ENCODE results near the gene PLAC1.

The PLAC1 gene

DNA sequence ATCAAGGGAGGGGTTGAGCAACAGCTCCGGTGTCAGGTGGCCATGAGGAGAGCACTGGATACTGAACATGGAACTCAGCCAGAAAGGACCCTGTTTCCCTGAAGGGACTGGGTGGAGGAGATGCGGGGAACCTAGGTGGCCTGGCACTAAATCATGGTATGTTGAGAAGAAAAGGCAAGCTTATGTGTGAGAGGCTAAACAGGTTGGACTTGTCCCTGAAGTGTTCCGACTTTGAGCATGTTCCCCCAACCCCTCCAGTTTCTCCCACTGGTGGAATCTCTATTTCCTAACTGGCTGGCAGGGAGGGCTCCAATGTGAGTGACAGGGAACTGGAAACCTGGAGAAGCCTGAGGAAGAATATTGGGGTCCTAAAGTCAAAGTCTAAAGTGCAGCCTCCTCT is 69.5 kb downstream of the PLAC1 start:
- ATAC-seq (no peak), DNase-seq (no peak)

DNA sequence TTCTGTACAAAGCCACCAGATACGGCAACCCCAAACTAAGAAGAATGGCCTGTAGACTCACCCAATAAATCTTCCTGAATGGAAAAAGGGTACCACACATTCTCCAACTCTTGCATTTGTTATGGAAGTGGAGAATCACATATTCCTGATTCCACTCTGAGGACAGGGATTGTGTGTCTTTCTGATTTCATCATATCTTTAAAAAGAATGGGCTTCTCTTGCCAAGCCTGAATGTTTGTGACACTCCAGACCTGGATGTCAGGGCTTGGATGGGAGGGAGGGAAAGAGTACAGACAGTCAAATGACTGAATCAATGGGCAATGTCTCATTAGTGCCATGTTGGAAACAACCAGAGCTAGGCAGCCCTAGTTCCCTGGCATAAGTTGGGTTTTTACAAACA is 77.4 kb downstream of the PLAC1 start:
- no peak for ATAC-seq
- no peak for DNase-seq

DNA sequence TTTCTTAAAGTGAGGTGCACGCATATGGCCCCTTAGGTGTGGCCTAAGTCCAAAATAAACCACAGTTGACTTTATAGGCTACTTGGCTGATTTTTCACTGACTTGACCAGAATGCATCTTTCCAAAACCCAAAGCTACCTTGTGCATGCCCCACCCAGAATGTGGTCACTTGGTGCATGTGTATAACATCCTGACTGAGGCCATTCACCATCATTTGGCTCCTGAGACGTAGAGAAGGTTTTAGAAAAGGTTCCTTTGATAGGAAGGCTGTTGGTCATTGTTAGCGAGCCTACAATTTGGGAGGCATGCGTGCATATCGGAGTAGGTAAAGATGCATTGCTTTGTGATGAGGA is 84.6 kb downstream of the PLAC1 start:
- ATAC-seq (no peak), DNase-seq (no peak)

DNA sequence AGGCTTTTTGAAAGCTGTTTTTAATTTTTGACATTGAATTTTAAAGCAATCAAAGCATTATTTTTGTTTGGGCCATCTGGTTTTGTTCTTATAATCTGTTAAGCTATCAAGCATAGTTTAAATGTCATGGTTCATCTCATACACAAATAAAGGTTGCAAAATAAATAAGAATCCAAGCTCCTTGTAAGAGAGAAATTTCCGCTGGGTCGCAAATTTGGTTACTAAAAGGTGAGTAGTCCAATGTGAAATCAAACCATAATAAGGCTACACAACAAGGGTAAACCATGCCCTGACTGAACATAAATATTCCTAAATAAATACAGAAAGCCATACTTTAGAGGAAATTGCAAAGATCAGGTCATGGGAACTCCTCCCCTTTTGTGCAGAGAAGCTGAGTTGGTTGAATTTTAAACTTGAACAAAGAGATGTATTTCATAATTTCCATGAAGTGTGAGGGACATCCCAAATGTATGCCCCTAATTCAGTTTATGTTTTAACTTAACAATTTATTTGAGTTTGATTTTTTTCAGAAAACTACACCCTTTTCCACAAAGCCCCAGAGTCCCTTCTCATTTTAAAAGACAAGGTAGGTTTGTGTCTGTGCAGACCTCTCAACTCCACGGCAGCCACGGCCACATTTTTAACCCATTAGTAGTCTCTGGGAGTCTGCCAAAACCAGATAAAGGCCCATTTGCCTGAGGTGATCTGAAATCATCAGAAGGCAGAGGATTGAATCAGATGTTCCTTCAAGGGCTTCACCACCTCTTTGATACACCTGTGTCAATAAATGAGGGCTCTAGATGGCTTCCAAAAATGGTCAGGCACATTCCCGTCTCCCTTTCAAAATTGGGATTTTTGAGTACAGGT is 85.2 kb downstream of the PLAC1 start:
- DNase-seq: no peak
- no peak for ATAC-seq

DNA sequence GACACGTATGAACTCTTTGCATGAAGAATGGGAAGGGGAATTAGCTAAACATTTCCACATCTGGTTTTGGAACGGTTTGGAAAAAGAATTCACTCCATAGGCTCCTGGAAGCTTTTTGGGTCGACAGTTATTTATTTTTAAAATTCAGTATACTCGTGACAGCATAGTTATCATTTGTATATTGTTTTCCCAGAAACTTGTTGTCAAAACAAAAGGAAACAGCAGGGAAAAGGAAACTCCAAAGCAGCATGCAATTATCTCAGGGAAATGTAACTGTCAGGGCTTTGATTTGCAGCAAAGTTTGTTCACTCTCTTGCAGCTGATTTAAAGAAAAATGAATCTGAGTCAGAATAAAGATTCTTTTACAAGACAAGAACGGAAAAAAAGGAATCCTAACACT is 86.5 kb downstream of the PLAC1 start:
- ATAC-seq (no peak), DNase-seq (no peak)

DNA sequence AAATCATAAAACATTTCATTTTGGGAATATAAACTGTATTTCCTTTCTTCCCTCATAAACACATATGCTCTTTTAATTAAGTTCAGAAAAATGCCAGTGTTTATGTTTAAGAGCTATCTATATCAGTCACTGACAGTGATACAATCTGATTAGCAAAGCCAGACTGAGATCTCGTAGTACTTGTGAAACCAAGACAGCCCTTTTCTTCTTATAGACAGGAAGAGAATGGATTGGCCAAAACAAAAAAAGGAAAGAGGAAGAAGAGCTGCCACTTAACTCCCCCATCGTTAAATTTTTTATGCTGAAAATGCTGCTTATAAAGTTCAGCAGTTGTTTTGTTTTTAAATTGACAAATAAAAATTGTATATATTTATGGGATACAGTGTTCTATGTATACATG is 87.4 kb downstream of the PLAC1 start:
- no peak for DNase-seq
- no peak for ATAC-seq

DNA sequence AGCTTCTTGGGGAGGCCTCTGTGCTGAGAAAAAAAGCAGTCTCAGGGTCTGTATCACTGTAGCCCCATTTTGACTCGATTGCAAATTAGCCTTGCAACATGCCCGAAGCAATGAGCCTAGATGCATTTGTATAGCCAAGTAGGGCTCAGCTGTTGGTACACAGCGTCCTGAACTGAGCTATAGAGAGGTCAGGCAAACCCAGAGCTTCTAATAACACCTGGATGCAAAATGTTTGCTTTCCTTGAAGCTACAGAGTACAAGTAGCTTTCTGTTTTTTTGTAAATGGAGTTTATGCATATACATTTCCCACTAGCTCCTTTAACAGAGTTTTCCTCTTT is 87.8 kb downstream of the PLAC1 start:
- no peak for DNase-seq
- no peak for ATAC-seq

DNA sequence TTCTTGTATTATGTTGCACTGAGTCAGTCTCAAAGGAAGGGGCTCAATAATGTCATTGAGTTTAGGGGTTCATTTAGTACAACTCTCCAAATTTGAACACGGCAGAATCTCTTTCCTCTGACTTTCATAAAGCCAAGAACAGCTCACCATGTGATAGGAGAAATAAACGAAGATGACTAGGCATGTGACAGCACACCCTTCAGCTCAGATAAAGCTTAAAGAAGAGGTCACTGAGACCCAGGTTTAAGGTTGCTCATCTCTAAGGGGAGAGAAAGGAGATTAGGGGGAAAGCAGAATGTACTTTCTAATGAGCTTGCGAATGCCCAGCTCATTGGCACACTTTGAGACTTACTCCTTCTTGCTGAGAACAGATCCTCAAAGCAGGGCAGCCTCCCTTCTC is 89.0 kb downstream of the PLAC1 start:
- DNase-seq: no peak
- no peak for ATAC-seq

DNA sequence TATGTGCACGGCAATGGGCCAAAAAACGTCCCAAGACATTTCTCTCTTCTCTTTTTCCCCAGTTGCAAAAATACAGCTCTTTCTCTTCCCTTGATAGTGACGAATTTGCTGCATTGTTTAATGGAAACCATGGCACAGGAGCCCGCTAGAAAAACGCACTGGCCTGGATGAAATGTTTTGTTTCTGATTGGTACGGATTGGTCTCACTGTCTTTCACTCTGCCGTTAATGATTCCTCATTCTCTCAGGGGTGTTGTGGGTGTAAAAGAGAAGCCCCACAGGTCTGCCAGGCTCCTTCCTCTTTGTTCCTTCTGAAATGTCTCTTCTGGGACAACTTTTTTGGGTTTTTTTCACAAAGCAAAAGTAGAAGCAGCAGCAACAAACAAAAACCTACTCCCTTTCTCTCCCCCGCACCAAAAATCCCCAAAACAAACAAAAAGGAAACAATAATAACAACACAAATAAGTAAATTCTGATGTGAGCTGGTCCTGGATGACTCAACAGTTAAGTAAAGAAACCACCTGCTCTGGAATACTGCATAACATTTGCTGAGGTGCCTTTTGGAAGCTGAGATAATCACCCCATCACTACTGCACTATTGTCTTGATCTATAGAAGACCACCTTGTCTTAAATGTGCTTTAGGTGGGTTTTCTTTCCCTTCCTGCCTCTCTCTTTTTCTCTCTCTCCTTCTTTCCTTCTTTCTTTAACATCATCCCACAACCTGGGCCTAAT is 89.8 kb downstream of the PLAC1 start:
- ATAC-seq (no peak), DNase-seq (no peak)

DNA sequence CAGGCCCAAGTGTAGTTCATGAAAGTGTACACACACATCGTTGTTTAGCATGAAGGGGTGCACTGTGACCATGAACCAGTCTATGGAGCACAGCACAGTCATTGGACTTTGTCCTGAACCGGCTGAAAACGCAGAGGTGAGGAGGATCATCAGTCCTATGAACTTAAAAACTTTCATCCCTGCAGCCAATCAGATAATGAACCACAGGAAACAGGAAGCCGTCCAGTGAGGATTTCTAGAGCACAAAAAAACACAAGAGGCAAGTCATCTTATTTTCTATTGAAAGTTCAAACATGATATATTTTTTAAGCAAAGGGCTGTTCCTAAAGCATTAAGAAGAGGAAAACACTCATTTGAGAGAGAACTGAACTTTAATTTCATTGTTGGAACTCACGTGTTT is 91.8 kb downstream of the PLAC1 start:
- DNase-seq (no peak), ATAC-seq (no peak)

DNA sequence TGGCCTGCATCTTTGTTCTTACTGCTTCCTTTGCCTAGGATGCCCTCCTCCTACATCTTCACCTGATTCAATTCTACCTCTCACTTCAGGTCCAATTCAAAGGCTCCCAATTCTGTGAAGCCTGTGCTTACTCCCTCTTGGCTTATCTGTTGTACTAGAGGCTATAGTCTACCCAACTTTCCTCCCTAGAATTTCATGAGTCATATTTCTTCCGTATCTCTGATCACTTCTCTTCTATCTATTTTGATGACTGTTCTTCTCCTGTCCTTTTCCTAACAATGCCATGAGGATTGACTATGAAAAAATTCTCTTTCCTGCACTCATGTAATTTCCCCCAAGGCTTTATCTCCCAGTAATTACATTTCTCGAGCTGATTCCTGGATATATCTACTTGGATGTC is 96.3 kb downstream of the PLAC1 start:
- ATAC-seq (no peak), DNase-seq (no peak)

DNA sequence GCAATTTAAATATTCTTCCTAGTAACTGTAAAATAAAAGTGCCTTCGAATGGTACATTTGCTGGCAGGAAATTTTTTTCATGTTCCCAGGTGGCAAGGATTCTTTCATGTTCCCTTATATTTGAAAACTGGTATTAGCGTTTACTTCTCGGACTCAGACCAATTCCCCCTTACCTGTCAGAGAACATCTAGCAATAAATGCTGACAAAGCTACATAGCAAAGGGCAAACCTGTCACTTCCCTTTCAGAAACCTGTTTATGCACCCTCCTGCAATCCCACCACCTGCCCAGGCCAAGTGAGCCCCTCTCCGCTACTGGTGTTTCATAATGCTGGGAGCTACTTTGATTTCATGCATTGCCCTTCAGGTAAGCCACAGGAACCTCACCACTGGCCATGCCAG is 100.1 kb downstream of the PLAC1 start:
- ATAC-seq (no peak), DNase-seq (no peak)

DNA sequence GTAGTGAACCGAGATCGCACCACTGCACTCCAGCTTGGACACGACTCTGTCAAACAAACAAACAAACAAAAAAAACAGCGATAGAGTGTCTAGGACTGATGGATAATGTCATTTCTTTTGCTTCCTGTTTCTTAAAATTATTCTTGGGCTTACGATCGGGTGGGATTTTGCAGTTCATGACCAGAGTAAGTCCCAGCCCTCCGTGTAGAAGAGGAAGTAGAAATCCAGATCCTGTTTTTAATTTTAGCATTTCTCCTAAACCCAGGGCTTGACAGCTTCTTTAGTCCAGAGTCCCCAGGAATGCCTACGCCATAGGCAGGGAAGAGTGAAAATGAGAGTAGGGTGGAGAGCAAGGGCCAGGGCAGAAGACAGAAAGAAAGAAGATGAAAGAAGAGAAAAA is 104.0 kb downstream of the PLAC1 start:
- ATAC-seq: no peak

DNA sequence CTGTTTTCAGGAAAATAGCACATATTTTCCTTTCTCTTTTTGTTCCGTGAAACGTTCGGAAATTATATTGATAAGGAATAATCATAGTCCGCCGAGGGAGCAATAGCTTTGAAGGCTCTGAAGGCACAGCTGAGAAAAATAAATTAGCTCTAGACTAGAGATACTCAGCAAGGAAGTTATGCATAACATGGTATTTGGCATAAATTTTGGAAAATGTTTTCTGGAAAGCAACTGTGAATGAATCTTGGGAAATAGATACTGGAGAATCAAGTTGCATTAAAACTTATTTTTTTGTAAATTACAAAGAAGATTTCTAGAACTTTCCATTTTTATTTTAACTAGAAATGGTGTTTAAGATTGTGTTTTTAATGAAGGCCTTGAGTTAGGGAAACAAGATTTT is 105.9 kb downstream of the PLAC1 start:
- ATAC-seq (no peak), DNase-seq (no peak)

More for the DNA sequence above, 104.0 kb downstream of the PLAC1 start:
- DNase-seq: no peak

DNA sequence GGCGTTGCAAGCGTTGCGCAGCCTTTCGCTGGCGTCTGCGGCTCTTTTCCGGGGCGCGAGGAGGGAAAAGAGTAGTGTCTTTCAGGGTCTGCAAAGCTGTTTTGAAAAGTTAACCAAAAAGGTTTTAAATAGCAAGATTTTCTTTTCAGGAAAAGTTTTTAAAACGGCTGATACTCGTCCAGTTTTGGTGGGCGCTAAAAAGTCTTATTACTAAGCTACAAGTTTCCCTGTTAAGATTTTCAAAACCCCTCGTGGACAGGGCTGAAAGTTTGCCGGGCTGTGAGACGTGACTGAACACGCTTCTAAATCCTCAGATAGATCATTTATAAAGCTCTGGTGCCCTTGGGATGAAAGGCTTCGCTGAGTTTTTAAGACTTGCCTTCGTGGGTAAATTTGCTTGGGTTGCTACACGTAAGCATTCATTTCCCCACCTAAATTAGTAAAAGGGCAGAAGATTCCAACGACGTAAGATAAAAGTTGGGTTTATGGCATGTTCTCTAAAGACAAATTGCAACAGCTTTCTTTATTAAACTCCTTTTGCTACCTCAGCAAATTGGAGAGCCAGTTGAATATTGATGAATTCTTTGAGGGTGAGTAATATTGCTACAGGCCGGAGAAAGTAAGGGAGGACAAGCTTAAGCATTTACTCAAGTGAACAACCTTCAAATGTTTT is 106.8 kb downstream of the PLAC1 start:
- ATAC-seq (no peak), DNase-seq (no peak)

DNA sequence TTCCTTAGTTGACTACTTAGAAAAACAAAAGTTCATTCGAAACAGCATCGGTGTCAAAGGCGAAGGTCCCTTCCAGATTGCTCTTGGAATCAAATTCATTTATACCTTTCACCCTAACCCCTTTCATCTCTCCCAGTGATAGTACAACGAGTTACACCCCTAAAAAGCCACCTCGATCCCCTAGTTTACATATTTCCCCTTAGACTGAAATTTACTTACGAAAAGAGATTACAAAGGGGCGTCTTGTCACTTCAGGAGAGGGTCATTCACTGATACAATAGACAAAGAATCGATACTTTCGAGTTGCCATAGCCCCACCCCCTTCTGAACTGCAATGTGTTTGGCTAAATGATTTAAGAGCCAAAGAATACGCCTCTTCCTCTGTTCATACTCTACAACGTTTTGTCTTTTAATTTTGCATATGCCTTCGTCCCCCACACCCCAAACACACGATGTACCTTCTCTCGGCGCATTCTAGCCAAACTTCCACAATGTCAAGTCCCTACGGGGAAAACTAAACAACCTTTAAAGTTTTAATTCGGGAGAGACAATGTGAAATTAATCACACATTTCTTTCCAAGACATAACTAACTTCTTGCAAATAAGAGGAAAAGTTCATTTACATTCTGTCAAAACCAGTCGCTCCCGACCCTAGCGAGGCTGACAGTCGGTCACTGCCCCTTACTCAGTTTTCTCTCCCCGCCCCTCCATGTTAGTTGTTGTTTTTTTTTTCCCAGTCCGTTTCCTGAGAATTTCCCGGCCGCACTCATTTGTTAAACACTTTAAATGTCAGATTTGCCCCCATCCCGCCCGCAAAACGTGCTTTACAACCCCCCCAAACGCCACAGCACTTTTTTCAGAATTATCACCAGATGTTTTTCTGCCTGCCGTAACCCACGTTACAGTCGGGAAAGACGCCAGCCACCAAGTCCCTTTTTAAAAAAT is 109.7 kb downstream of the PLAC1 start:
- DNase-seq (no peak), ATAC-seq (no peak)

DNA sequence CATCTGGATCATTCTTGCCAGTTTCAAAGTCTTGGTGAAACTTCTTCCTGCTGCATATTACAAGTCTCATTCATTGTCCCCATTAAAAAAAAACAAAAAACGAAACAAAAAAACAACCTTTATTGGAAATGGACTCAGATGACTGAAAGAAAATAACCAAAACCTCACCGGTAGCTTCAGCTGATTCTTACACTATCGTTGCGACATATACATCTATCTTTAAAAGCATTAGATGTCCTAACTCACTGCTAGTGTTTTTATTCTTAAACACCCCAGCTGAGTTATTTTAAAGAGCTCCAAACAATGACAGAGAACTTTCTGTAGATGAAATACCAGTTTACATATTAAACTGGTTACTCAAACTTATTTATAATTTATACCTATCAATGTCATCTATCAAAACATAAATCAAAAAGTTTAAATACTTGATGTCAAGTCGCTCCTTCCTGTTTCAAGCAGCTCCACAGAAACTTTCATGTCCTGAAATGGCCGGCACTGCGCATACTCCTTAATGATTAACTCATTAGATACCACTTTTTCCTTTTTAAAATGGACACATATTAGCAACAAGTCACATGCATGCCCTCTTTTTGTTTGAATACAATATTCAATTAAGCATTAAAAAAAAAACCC is 111.1 kb downstream of the PLAC1 start:
- DNase-seq: no peak
- no peak for ATAC-seq

DNA sequence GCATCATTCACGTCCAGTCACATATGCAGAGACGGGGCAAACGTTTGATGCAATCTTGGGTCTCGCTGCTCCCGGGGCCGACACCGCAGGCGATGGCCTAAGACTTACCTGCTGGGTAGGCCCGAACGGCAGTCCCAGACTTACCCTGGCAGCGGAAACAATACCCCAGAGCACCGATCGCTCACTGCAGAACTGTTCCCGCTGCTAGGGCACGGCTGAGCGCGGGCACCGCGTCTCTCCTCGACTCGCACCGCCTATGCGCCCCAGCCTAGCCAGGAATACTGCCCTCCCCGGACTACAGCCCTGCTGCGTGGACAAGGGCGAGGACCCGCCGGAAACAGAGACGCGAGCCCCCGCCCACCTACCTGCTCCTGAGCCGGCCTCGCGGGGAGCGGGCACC is 112.1 kb downstream of the PLAC1 start:
- DNase-seq (no peak), ATAC-seq (no peak)

DNA sequence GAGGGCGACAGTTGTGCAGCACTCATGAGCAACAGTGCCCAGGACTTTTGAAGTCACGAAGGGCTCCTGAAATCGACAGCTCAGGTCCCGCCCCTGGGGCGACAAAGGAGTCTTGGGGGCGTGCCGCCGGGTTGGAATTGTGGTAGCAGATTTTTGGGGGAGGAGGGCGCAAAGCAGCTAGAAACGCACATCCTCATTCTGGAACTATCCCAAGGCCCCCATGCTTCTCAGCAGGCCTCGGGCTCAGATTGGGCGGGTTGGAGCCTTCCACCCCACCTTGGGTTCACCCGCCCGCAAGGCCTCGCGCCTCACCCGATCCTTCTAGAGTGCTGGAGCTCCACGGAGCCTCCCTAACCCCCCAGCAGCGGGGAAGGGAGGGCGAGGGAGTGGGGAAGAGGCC is 112.8 kb downstream of the PLAC1 start:
- ATAC-seq (no peak), DNase-seq (no peak)

DNA sequence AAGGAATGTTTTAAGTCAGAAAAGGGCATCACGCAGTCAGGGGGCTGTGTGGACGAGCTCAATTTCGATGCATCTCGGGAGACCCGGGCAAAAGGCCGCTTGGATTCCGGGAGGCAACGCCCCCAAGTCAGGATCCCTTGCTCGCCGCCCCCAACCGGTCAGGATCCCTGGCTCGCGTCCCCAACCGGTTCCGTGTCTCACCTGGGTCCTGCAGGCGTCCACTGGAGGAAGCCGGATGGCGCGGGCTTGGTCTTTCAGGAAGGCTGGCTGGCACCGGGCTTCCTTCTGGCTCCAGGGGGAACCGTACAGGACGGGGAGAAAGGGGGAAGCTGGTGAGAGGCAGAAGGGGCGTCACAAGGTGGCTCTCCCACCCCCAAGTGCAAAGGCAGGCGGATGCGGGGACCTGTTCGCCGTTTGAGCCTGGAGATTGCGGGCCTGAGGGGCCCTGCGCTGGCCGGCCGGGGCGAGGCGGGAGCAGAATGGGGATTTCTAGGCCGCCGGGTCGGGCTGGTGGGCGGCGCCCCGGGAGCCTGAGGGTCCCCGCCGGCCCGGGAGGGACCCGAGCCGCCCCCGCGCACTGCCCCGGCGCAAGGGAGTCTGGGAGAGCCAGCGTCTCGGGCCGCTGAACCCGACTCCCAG is 113.6 kb downstream of the PLAC1 start:
- no peak for ATAC-seq
- DNase-seq: no peak

DNA sequence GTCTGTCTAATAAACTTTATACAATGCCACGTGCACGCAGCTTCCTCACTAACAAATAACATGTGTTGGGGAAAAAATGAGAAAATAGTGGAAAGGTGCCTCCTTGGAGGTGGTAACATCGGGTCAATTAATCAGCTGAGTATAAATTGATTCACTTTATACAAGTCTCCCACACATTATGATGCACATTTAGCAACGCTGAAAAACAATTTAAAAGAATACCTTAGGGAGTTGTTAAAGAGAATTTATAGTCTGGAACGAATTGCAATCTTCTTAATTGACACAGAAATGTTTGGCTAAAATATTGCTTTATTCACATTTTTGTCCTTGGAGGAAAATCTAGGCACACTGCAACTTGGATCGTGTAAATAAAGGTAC is 114.1 kb downstream of the PLAC1 start:
- DNase-seq: no peak
- ATAC-seq: no peak

Data from stimulated activated naive CD8-positive, alpha-beta T cell treated with anti-CD3 and anti-CD28 coated beads, Interleukin-15, Interleukin-2, amounts not matched to agents 100 U/mL and 50 U/mL, for 24 hours (primary cell).